Muscle of back (tissue), 11 donors: ENCODE data around the gene ADCY2. TPM values are rescaled to one million over a fixed set of nuclear protein-coding genes. Genes with fewer than 3 reads are reported as not detected.

Experiments
- DNase-seq, 3 donors: peaks; one replicate each; pipeline versions ENCODE4 v3.0.0 to v3.0.0-alpha.2; 2013
- polyA plus RNA-seq, 10 donors: library from polyadenylated mRNA; unstranded; fragments of 120-200 nt; gene quantifications; one replicate each; pipeline ENCODE4 v1.2.1, GENCODE V29; 2013; ENCODE audit not compliant: insufficient read length in 10 of 10

The ADCY2 gene
- polyA plus RNA-seq, 10 donors = 18.4 to 48.7 (median 38.6) TPM

DNA sequence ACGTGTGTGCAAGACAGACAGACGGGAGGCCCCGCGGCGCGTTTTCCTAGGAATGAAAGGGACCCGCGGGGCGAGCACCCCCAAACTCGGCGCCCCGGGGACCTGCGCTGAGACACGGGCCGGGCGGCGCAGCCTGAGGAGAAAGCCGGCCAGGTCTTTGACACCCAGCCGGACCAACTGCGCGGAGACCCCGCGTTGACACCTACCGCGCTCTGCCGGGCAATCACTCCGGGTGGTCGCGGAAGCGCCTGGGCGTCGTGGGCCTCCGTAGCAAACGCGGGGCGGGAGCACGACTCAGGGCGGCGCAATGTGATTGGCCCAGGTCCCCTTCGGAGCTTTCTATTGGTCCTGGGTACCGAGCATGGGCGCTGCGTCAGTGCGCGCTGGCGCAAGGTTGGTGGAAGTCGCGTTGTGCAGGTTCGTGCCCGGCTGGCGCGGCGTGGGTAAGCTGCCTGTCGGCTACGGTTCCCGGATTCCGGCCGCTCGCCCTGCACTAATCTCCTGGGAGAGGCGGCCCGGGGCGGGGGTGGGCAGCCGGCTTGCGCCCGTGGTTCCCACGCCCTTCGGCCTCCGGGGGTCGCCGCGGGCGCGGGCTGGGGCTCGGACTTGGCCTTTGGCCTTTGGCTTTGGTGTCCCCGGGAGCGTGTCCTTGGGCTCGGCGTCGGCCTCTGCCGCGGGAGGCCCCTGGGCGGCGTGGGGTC, 473.0 kb downstream of the ADCY2 start, which contains the start of the genes FASTKD3 and MTRR:
FASTKD3 (minus strand) TSS at position 259 of the 701 bp plus-strand sequence. CDS start 948 bp downstream, outside the sequence.
MTRR (plus strand) TSS at position 376 of the 701 bp plus-strand sequence. CDS start 1,647 bp downstream, outside the sequence.
- peak; percentile 91 to 97 (median 95) for DNase-seq

DNA sequence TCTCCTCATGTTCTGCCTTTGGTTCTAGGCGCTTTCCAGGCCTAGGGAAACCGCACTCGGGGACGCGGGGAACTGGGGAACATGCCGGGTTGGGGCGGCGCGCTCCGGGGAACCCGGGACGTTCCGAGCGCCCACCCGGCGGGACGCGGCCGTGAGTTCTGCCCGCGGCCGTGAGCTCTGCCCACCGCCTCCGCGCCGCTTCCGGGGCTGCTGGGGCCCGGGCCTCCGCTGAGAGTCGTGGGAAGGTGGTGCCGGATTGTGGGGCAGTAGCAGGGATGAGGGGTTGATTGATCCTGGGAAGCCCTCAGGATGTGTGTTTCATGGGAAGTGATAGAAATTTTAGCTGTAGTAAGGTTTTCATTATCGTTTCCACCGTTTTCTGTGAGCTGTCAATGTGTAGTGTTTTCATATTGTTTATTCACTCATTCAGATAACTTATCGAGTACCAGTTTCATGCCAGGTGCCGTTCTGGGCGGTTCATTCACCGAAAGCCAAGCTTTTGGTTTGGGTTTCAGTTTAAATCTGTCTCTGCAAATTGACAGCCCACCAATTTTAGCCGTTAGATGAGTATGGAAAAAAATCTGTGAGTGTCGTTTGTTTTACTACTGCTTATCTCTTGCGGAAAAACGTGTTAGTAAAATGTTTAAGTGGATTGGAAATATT, 473.7 kb downstream of the ADCY2 start:
- no peak for DNase-seq

DNA sequence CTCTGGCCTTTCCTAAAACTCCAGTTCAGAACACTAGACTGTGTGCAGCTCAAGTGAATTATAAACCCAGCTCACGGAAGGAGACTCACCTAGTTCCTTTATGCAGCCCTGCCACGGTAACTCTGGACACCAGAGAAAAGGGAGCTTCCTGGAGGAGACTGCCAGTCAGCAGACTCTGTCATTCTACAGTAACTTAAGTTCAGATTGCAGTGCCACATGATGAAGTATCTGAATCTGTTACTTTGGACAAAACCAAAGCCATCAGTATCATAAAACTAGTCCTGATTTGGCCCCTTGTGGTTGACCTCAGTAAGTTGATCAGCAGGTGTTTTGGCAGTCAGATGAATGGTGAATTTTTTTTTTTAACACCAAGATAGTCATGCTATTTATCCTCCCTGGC, 475.7 kb downstream of the ADCY2 start:
- no peak for DNase-seq

DNA sequence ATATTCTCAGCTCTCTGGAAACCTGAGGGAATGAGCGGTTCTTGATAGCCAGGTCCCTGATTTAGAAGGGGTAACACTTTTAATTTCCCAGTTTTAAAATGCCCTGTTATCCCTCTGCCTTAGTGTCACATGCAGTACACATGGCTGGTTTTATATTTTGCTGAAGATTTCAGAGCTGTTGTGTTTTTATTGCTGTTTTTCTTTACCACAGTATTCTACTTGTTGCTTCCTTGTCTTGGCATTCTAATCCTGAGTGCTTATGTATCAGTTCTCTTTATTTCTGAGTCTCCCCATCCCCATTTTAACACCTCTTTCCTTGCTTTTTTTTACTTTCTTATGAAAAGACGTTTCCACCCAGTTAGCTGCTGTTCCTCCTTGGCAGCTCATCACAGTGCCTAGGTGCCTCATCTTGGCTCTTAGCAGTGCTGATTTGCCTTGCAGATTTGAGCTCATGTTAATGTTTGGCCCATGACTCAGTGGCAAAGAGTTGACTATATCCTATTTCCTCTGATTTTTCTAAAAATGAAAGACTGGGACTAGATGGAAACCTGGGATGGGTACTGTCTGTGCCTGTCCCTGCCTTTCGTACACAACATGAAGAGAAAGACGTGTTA, 476.7 kb downstream of the ADCY2 start:
- no peak for DNase-seq

DNA sequence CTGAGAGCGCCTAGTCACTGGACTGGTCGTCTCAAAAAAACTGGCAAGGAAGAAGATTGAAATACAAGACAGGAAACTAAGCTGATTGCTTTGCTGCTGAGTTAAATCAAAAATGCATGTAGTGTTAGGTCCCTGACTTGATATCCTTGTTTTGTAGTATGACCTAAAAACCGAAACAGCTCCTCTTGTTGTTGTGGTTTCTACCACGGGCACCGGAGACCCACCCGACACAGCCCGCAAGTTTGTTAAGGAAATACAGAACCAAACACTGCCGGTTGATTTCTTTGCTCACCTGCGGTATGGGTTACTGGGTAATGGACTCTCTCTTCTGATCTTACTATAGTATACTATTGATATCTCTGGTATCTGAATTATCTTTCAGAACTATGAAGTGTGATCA, 477.3 kb downstream of the ADCY2 start:
- no peak for DNase-seq

DNA sequence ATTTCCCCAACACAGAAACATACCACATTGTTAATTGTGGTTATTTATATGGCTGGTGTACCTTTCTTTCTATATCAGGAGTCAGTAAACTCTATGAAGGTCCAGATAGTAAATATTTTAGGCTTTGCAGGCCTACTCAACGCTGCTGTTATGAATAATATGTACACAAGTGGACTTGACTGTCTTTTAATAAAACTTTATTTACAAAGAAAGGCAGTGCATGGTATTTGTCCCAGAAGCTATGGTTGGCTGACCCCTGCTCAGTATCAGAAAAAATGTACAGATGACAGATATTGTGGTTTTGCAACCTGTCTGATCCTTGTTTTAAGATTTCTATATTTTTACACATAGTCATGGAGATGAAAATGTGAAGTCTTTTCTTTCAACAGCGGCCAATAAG, 478.7 kb downstream of the ADCY2 start:
- DNase-seq = no peak

DNA sequence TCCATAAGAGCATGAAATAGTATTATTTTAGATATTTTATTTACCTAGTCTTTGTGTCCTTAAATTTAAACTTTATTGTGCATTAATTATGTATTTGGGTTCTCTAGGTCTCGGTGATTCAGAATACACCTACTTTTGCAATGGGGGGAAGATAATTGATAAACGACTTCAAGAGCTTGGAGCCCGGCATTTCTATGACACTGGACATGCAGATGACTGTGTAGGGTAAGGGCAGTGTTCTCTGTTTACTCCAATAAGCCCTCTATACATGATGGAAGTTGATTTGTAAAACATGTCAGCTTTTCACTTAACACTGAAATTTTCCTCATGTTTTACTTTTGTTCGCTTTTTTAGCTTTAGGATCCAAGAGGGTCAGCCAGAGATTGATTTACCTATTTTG, 479.2 kb downstream of the ADCY2 start:
- DNase-seq = no peak

DNA sequence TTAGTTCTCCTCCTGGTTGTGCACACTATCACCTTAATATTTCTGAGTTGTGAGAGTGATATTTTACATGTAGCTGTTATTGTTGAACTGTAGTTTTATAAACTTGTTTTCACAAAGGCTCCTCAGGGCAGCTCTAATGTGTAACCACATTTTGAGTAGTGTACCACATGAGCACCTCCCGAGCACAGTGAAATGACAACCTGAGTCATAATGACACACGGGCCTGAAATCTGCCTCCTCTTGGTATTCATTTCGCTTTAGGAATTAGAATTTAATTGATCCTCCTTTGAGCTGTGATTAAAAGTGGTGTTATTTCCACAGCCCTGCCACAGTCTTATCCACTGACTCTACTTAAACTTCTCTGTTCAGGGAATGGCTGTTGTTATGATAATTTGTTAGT, 480.9 kb downstream of the ADCY2 start:
- peak in 1 of 3 donors; percentile 9 for DNase-seq

DNA sequence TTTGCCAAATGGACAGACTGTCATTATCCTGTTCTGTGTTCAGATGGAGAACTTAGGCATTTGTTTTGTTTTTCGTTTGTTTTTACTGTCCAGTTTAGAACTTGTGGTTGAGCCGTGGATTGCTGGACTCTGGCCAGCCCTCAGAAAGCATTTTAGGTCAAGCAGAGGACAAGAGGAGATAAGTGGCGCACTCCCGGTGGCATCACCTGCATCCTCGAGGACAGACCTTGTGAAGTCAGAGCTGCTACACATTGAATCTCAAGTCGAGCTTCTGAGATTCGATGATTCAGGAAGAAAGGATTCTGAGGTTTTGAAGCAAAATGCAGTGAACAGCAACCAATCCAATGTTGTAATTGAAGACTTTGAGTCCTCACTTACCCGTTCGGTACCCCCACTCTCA, 481.9 kb downstream of the ADCY2 start:
- no peak for DNase-seq

DNA sequence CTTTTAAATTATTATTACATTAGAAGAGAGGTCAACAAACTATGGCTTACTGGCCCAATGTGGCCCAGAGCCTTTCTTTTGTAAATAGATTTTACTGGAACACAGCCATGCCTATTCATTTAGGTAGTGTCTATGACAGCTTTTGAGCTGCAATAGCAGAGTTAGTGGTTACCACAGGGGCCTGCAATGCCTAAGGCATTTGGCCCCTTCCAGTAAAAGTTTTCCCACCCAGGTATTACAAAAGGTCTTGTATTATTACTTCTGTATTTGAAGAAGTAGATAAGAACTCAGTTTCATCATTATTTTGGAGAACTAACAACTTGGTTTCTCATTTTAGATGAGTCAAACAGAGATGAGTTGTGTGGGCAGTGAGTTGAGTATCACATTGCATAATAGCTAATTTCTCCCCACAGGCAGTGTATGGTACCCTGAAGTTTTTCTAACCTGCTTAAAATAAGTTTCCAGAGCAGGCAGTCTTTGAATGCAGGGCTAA, 482.5 kb downstream of the ADCY2 start:
- DNase-seq = no peak
